ENCODE results near the gene HOXD12.

GRCh38 chr2:176145085-176145969, 45.7 kb downstream of the HOXD12 start:
- TF ChIP-seq CTCF (IDR thresholded peaks at IDR 0.05; ENCODE audit: poor library complexity, severe bottlenecking) (no peak), POLR2AphosphoS5 (IDR thresholded peaks at IDR 0.05) (no peak), RAD21 (conservative IDR thresholded peaks at IDR 0.05) (no peak)

All from neural cell (in vitro differentiated cells).